SU-DHL-6 (cell line): Measurements from ENCODE around the gene SYTL2.

Source experiments
- CTCF ChIP-seq: fragments of 200-600 bp; sonication (generic); IDR thresholded peaks from one replicate; pipeline ENCODE4 v1.5.1; 2017; ENCODE audit warnings: antibody characterized with exemption, mild to moderate bottlenecking, low read length, moderate library complexity; ENCODE audit not compliant: insufficient read depth, poor library complexity, severe bottlenecking
- EZH2phosphoT487 ChIP-seq: fragments of 200-600 bp; sonication (generic), shearing (Covaris generic); conservative IDR thresholded peaks from 2 replicates; pipeline ENCODE4 v1.6.1; 2018; ENCODE audit warnings: mild to moderate bottlenecking, antibody characterized with exemption, low read length, moderate library complexity, mixed read lengths

- TF ChIP-seq CTCF (no peak), EZH2phosphoT487 (no peak)
These were observed 39.4 kb downstream of the SYTL2 start for GRCh38 chr11:85771568-85771967.
